Esophagus muscularis mucosa (tissue), 4 donors: ENCODE results near the gene KRTAP9-6. TPM values are rescaled to one million over a fixed set of nuclear protein-coding genes. Genes with fewer than 3 reads are reported as not detected.

ENCODE experiments used
- DNase-seq: peaks from one replicate; pipeline ENCODE4 v3.0.0-alpha.2; 2017; ENCODE audit errors: extremely low spot score
- H3K27ac ChIP-seq, 4 donors: fragments of 200-600 bp; sonication (generic); replicated peaks in 1 of 4; 1 replicate in 3 of 4; 2 replicates in 1 of 4; pipeline ENCODE4 v1.5.1; 2016 to 2019; ENCODE audit warnings: mild to moderate bottlenecking in 1 of 4
- H3K27me3 ChIP-seq, 4 donors: fragments of 200-600 bp; sonication (generic); one replicate each; pipeline versions ENCODE4 v1.5.1 to v1.6.0; 2016 to 2019
- H3K36me3 ChIP-seq, 4 donors: fragments of 200-600 bp; sonication (generic); one replicate each; pipeline ENCODE4 v1.5.1; 2016 to 2019
- H3K4me1 ChIP-seq, 4 donors: fragments of 200-600 bp; sonication (generic); one replicate each; pipeline ENCODE4 v1.5.1; 2016 to 2019
- H3K4me3 ChIP-seq, 4 donors: fragments of 200-600 bp; sonication (generic); 1 replicate in 2 of 4; 2 replicates in 2 of 4; pipeline ENCODE4 v1.5.1; 2016 to 2019; ENCODE audit warnings: mild to moderate bottlenecking in 4 of 4, moderate library complexity in 1 of 4
- H3K9me3 ChIP-seq, 4 donors: fragments of 200-600 bp; sonication (generic); 1 replicate in 3 of 4; 2 replicates in 1 of 4; pipeline ENCODE4 v1.5.1; 2016 to 2019
- EP300 ChIP-seq: sonication (generic); formaldehyde crosslinking; IDR thresholded peaks from one replicate; pipeline ENCODE4 v1.6.1; 2017; ENCODE audit warnings: antibody characterized with exemption
- POLR2A ChIP-seq: fragments of 450-650 bp; IDR thresholded peaks from one replicate; pipeline ENCODE4 v1.6.1; 2017; ENCODE audit warnings: antibody characterized with exemption, moderate library complexity, mild to moderate bottlenecking, low read depth
- POLR2AphosphoS5 ChIP-seq, 2 donors: sonication (generic); formaldehyde crosslinking; IDR thresholded peaks; one replicate each; pipeline ENCODE4 v1.6.1; 2017; ENCODE audit warnings: antibody characterized with exemption in 2 of 2
- WGBS: methylation state at CpG from one replicate; pipeline ENCODE4 v1.1.5; 2018; 5-methylcytosine and 5-hydroxymethylcytosine counted together
- intact Hi-C: fragments of 100-400 bp; cut with DNase I; formaldehyde crosslinking; loops from one replicate; pipeline ENCODE4 v1.15.1; 2023
- total RNA-seq, 4 donors: library from RNA; depleted of rRNA; stranded (reverse); fragments of >200 nt; gene quantifications; one replicate each; pipeline versions ENCODE4 v1.1.0 to v1.2.1, GENCODE V29; 2016
- TF ChIP-seq, protein P1 (sequence below), 3 experiments: fragments of 200-600 bp in 2 of 3; fragments of 450-650 bp in 1 of 3; sonication (generic) in 2 of 3; IDR thresholded peaks; one replicate each; pipeline ENCODE4 v1.5.1; 2017 to 2019; ENCODE audit warnings: antibody characterized with exemption in 3 of 3, mild to moderate bottlenecking in 2 of 3, moderate library complexity in 1 of 3

The KRTAP9-6 gene
- total RNA-seq, 4 donors from 2014 or later = not detected

DNA sequence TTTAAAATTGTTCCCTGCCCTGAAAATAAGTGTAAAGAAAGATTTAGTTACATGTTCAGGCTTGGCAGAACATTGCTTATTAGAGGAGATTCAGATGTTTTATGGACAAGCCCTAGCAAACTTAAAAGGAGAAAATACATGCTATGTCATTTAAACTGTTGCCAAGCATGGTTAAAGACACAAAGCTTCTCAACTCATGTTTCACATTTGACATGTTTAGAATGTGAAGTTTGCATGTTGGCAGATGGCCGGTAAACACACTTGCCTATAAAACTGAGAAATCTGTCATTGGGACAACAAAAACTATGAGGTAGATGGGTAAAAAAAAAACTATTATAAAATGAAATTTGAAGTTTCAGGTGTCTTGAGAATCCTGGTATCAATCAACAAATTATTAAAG lies 31.7 kb downstream of the KRTAP9-6 start:
- 42% methylated on average over 1 of the region's 1 CpG for WGBS
- H3K4me1 ChIP-seq = peaks cover 0 to 4% (median 0%) of the 10 kb centered on the region in 4 donors
- no peak overlapping the region for H3K27ac ChIP-seq
- no peak overlapping the region for H3K4me3 ChIP-seq
- intact Hi-C loops = no loop called here
- peak; percentile 7 for DNase-seq
- peaks cover 0 to 8% (median 0%) of the 10 kb centered on the region in 4 donors for H3K27me3 ChIP-seq
- H3K9me3 ChIP-seq = no peaks in the 10 kb centered on the region
- TF ChIP-seq POLR2A (no peak), POLR2AphosphoS5 (IDR thresholded peaks at IDR 0.05) (no peak), EP300 (no peak)
- TF ChIP-seq, protein P1, sequence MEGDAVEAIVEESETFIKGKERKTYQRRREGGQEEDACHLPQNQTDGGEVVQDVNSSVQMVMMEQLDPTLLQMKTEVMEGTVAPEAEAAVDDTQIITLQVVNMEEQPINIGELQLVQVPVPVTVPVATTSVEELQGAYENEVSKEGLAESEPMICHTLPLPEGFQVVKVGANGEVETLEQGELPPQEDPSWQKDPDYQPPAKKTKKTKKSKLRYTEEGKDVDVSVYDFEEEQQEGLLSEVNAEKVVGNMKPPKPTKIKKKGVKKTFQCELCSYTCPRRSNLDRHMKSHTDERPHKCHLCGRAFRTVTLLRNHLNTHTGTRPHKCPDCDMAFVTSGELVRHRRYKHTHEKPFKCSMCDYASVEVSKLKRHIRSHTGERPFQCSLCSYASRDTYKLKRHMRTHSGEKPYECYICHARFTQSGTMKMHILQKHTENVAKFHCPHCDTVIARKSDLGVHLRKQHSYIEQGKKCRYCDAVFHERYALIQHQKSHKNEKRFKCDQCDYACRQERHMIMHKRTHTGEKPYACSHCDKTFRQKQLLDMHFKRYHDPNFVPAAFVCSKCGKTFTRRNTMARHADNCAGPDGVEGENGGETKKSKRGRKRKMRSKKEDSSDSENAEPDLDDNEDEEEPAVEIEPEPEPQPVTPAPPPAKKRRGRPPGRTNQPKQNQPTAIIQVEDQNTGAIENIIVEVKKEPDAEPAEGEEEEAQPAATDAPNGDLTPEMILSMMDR (IDR thresholded peaks at IDR 0.05) = no peak
- H3K36me3 ChIP-seq = no peaks in the 10 kb centered on the region

DNA sequence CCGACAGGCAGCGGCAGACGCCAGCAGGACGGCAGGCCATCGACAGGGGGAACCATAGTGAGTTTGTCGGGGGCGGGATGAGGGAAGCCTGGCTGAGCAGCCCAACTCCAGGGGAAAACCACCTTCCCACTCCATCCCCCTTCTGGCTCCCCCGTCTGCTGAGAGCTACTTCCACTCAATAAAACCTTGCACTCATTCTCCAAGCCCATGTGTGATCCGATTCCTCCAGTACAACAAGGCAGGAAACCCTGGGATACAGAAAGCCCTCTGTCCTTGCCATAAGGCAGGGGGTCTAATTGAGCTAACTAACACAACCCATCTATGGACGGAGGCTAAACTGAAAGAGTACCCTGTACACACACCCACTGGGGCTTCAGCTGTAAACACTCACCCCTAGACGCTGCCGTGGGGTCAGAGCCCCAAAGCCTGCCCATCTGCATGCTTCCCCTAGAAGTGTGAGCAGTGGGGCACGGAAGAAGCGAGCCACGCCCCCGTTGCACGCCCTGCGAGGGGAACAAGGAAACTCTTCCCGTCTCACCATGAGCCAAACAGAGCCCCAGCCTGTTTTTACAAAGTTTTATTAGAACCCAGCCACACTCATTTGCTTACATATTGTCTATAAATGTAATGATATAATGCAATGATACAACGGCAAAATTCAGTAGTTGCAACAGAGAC lies 33.4 kb downstream of the KRTAP9-6 start:
- TF ChIP-seq, protein P1 (IDR thresholded peaks at IDR 0.05) = no peak
- no peak for TF ChIP-seq POLR2AphosphoS5 (IDR thresholded peaks at IDR 0.05)
- TF ChIP-seq EP300 = no peak
- TF ChIP-seq POLR2A = no peak
- intact Hi-C loops = no loop called here
- WGBS = 95% methylated on average over 20 of the region's 20 CpGs
- peaks cover 0 to 4% (median 0%) of the 10 kb centered on the region in 4 donors for H3K4me1 ChIP-seq
- DNase-seq = peak; percentile 55
- no peaks in the 10 kb centered on the region for H3K9me3 ChIP-seq
- no peaks in the 10 kb centered on the region for H3K36me3 ChIP-seq
- H3K27me3 ChIP-seq = peaks cover 0 to 8% (median 0%) of the 10 kb centered on the region in 4 donors
- H3K4me3 ChIP-seq = no peak overlapping the region
- H3K27ac ChIP-seq = no peak overlapping the region

DNA sequence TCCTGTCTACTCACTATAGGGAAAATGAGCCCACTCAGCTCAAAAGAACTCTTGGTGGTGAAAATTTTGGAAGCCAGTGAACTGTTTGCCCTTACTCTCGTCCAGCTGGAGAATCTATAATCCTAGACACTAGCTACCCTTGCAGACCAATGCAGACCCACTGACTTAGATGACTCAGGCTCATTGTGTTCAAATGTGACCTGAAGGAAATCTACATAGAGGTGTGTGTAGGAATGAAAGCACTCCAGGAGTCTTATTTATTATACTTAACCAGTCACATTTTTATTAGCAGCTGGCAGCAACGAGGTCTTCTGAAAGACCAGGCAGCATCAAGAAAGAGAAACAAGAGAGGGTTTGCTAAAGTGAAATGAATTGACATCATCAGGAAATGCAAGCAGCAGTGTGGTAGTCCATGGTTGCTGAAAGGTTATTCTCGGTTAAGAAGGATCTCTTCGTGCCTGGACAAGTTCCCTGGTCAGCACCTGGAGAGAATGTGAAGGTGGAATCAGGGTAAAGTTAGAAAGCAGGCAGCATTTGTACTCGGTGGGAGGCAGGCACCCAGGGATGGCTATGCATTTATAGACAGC lies 36.1 kb downstream of the KRTAP9-6 start:
- DNase-seq = no peak
- 77% methylated on average over 5 of the region's 5 CpGs for WGBS
- Histone ChIP-seq H3K9me3 (no peaks in the 10 kb centered on the region), H3K27me3 (peaks cover 0 to 8% (median 0%) of the 10 kb centered on the region in 4 donors), H3K4me1 (peaks cover 0 to 4% (median 0%) of the 10 kb centered on the region in 4 donors), H3K4me3 (no peak overlapping the region), H3K27ac (no peak overlapping the region), H3K36me3 (no peaks in the 10 kb centered on the region)
- intact Hi-C loops = no loop called here
- TF ChIP-seq EP300 (no peak), POLR2A (no peak), POLR2AphosphoS5 (IDR thresholded peaks at IDR 0.05) (no peak)
- TF ChIP-seq, protein P1 (IDR thresholded peaks at IDR 0.05) = no peak

DNA sequence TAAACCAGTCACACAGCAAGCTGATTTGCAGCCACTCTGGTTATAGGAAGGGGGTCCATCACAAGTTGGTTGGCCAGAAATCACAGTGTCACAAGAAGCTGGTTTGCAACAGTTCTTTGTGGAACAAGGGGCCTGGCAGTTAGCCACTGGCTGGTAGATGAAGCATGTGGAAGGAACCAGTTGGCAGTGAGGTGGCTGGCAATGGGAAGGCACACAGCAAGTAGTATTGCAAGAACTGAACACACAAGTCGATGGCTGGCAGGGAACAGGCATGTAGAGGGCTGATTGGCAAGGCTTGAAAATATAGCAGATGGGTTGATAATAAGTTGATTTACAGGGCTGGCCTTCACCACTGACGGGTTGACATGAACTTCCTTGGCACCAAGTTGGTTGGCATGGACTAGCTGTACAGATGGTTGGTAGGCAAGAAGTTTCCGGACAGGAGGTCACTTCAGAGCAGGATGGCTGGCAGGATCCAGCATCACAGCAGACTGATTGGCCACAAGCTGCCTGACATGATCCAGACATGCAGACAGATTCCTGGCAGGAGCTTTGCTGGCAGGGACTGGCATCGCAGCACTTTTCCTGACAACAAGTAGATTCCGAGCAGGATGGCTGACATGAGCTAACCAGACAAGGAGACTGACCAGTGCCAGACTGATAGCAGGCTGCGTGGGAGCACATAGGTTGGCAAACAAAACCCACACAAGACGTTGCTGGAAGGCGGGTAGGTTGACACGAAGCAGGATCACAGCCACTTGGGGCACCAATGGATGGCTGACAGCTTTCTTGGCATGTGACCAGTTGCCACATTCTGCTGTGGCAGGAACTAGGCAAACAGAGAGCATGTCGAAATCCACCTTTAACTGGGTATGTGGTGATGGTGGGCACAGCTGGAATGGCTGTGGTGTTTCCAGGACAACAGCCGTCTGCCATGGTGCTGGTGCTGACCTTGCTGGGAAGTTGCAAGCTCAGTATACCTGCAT lies 37.0 kb downstream of the KRTAP9-6 start, which contains the start of gene KRTAP29-1:
Gene KRTAP29-1, minus strand, starts transcription at position 936 of the 986 bp plus-strand sequence. Its CDS starts 0 bp downstream, at position 936.
- TF ChIP-seq POLR2AphosphoS5 (IDR thresholded peaks at IDR 0.05) (no peak), EP300 (no peak), POLR2A (no peak)
- TF ChIP-seq, protein P1 (IDR thresholded peaks at IDR 0.05) = no peak
- Histone ChIP-seq H3K27me3 (peaks cover 0 to 13% (median 0%) of the 10 kb centered on the region in 4 donors), H3K4me1 (peaks cover 0 to 4% (median 0%) of the 10 kb centered on the region in 4 donors), H3K36me3 (no peaks in the 10 kb centered on the region), H3K4me3 (no peak within 1 kb of the TSS), H3K9me3 (no peaks in the 10 kb centered on the region), H3K27ac (no peak within 1 kb of the TSS)
- DNase-seq = no peak
- 61% methylated on average over 10 of the region's 11 CpGs for WGBS
- intact Hi-C loops = no loop called here
